Lower leg skin (tissue), 4 donors: ENCODE data around the gene FLYWCH1. TPM values are rescaled to one million over a fixed set of nuclear protein-coding genes. Genes with fewer than 3 reads are reported as not detected.

ENCODE experiments used
- DNase-seq, 2 donors: peaks; one replicate each; pipeline ENCODE4 v3.0.0-alpha.2; 2019; ENCODE audit warnings: low spot score in 2 of 2
- H3K4me3 ChIP-seq: fragments of 200-600 bp; sonication (generic); 2 replicates; pipeline ENCODE4 v1.5.1; 2017; ENCODE audit warnings: mild to moderate bottlenecking, low read depth; ENCODE audit not compliant: poor library complexity, severe bottlenecking
- CTCF ChIP-seq, 3 donors: fragments of 450-650 bp; IDR thresholded peaks; one replicate each; pipeline ENCODE4 v1.5.1; 2016; ENCODE audit warnings: antibody characterized with exemption in 3 of 3, mild to moderate bottlenecking in 3 of 3, moderate library complexity in 2 of 3
- POLR2A ChIP-seq, 2 donors: fragments of 450-650 bp; IDR thresholded peaks; one replicate each; pipeline ENCODE4 v1.6.1; 2016 to 2017; ENCODE audit warnings: antibody characterized with exemption in 2 of 2, mild to moderate bottlenecking in 1 of 2, moderate library complexity in 1 of 2
- WGBS, 2 donors: methylation state at CpG; one replicate each; pipeline ENCODE4 v1.1.5; 2018; 5-methylcytosine and 5-hydroxymethylcytosine counted together
- intact Hi-C: fragments of 100-400 bp; cut with DNase I; formaldehyde crosslinking; loops from one replicate; pipeline ENCODE4 v1.15.0; 2023; ENCODE audit warnings: low total_unique reads
- total RNA-seq, 4 donors: library from RNA; depleted of rRNA; stranded (reverse); fragments of >200 nt; gene quantifications; one replicate each; pipeline ENCODE4 v1.1.0, GENCODE V29; 2016

FLYWCH1 gene
- total RNA-seq, 4 donors from 2014 or later = 36.9 to 61.4 (median 46.0) TPM

DNA sequence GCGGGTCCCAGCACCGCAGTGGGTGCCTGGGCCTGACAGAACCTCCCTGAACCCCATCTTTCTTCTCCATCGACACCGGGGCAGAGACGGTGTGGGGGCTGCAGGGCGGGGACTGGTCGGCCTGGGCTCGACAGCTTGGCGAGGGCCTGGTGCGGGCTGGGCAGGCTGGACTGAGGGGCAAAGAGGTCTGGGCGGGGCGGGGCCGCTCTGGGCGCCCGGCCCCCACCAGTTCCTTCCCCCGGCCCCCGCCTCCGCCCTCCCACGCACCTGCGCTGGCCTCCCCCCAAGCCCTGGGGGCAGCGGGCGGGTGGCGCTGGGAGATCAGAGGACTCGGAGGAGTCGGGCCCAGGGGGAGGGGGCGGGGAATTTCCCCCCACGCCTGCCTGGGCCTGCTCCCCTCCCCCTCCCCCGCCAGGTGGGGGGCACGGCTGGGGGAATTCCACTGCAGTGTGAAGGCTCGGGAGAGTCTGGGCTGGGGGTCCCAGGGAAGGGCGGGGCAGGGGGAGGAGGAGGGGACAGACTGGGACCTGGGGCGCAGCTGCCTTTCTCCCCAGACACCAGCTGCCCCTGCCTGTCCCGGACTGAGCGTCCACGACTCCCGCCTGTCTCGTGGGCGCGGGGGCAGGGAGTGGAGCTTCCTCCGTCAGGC lies 51.5 kb downstream of the FLYWCH1 start:
- WGBS, 2 donors = 1 to 2% methylated on average over 15 to 22 of the region's 40 CpGs
- TF ChIP-seq POLR2A (IDR thresholded peaks at IDR 0.05) (no peak), CTCF (IDR thresholded peaks at IDR 0.05) (no peak)
- H3K4me3 ChIP-seq = no peak overlapping the region
- intact Hi-C loops = no loop called here
- peak in 1 of 2 donors; percentile 84 for DNase-seq

DNA sequence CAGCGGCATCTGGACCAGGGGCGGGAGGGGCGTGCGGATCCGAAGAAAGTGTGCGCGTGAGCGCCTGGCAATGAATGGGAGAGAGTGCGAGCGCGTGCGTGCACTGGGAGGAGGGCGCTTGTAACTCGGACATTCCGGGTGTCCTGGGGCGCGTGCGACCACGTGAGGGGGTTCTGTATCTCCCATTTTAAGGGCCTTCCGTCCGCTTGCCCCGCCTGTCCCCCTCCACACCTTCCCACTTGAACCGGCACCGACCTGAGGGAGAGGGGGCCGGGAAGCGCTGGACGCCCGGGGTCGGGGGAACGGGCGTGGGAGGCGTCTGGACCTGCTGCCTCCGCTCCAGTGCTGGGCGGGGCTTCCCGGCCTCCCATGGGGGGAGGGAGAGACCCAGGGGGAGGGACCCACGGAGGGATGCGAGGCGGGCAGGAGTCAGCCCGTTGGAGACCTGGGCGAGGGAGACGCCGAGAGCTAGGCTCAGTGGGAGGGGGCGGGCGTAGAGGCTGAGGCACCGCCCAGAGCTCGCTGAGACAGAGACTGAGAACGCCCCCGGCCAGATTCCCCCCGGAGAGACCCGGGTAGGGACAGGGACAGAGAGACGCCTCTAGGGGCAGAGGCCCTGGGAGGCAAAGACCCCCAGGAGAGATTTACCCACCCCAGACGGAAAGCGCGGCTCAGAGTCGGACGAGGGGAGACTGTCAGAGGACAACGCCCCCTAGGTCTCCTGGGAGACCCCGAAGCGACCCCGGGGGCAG lies 52.2 kb downstream of the FLYWCH1 start, which contains the start of gene KREMEN2:
TSS of gene KREMEN2 (plus strand) at position 553 of the 752 bp plus-strand sequence. CDS start 246 bp downstream, outside the sequence.
- peak in 1 of 2 donors; percentile 87 for DNase-seq
- no peak within 1 kb of the TSS for H3K4me3 ChIP-seq
- 0% methylated on average over 38 to 47 of the region's 60 CpGs for WGBS, 2 donors
- intact Hi-C loops = no loop called here
- no peak for TF ChIP-seq CTCF (IDR thresholded peaks at IDR 0.05)
- TF ChIP-seq POLR2A (IDR thresholded peaks at IDR 0.05) = no peak

DNA sequence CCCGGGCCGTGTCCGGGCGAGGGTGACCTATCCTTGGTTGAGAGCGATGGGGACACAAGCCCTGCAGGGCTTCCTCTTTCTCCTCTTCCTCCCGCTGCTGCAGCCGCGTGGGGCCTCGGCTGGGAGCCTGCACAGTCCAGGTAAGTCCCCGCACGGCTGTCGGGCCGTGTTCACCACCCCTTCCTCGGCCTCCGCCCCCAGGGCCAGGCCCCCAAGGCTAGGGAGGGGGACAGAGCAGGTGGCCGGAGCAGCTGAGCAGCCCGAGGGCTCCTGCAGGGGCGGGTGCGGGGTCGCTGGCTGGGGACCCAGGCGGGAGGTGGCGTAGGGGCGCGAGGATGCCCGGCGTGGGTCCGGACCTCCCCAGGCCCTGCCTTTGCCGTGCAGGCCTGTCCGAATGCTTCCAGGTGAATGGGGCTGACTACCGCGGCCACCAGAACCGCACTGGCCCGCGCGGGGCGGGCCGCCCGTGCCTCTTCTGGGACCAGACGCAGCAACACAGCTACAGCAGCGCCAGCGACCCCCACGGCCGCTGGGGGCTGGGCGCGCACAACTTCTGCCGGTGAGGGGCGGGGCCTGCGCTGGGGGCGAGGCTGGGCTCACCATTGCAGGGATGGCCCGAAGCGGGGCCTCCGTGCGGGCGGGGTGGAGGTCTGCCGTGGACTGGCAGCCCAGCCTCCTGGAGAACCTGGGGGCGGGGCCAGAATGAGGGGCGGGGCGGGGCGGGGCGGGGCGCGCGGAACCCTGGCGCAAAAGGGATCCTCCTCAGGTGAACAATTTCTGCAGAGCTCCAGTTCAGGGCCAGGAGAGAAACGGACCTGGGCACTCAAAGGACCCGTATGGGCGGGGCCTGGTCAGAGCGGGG lies 53.0 kb downstream of the FLYWCH1 start:
- peak in 1 of 2 donors; percentile 84 for DNase-seq
- 0 to 1% methylated on average over 27 to 28 of the region's 68 CpGs for WGBS, 2 donors
- no peak overlapping the region for H3K4me3 ChIP-seq
- intact Hi-C loops = no loop called here
- TF ChIP-seq POLR2A (IDR thresholded peaks at IDR 0.05) = no peak
- no peak for TF ChIP-seq CTCF (IDR thresholded peaks at IDR 0.05)

DNA sequence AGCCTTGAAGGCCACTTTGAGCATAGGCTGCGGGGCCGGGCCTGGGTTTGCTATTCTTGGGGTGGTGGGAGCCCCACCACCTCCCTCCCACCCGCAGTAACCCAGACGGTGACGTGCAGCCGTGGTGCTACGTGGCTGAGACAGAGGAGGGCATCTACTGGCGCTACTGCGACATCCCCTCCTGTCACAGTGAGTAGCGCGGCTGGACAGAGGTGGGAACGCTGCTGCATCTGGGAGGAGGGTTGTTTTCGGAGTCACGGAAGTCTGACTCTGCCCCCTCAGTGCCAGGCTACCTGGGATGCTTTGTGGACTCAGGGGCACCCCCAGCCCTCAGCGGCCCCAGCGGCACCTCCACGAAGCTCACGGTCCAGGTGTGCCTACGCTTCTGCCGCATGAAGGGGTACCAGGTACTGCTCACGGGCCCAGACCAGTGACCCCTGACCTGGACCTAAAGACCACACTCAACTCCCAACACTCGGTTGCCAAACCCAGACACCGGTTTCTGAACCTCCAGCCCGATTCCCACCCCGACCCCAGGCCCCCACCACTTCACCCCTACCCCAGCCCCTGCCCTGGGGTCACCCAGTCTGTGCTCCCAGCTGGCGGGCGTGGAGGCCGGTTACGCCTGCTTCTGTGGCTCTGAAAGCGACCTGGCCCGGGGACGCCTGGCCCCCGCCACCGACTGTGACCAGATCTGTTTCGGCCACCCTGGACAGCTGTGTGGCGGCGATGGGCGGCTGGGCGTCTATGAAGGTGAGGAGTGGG lies 54.5 kb downstream of the FLYWCH1 start:
- WGBS, 2 donors = 67 to 68% methylated on average over 20 to 35 of the region's 39 CpGs
- intact Hi-C loops = no loop called here
- DNase-seq = no peak
- no peak overlapping the region for H3K4me3 ChIP-seq
- TF ChIP-seq CTCF (IDR thresholded peaks at IDR 0.05) (no peak), POLR2A (IDR thresholded peaks at IDR 0.05) (no peak)

GRCh38 chr16:2966808-2967191 lies 55.1 kb downstream of the FLYWCH1 start:
- intact Hi-C loops = no loop called here
- 4% methylated on average over 24 of the region's 46 CpGs; no CpG with 5 or more reads in 1 of the 2 donors for WGBS, 2 donors
- TF ChIP-seq POLR2A (IDR thresholded peaks at IDR 0.05) (no peak), CTCF (IDR thresholded peaks at IDR 0.05) (no peak)
- no peak overlapping the region for H3K4me3 ChIP-seq
- DNase-seq = no peak
